NCI-H2196 treated with DMSO at 0.1 percent for 48 hours (cell line): ENCODE results near the gene SEC14L3.

Experiments used
- DNase-seq: peaks from one replicate; lab custom pipeline; 2025; ENCODE audit not compliant: unreplicated experiment; lab: John Stamatoyannopoulos, UW

Gene SEC14L3

GRCh38 chr22:30445438-30446145 is 26.2 kb downstream of the SEC14L3 start:
- no peak for DNase-seq

GRCh38 chr22:30444632-30445437 is 27.0 kb downstream of the SEC14L3 start:
- no peak for DNase-seq

GRCh38 chr22:30441088-30441487 is 30.7 kb downstream of the SEC14L3 start:
- DNase-seq, result no peak

GRCh38 chr22:30439836-30440235 is 32.0 kb downstream of the SEC14L3 start:
- no peak for DNase-seq

- DNase-seq, result no peak
These were observed 32.6 kb downstream of the SEC14L3 start for GRCh38 chr22:30439226-30439625.

- DNase-seq, result no peak
These were observed 33.3 kb downstream of the SEC14L3 start for GRCh38 chr22:30438559-30438958.

- DNase-seq, result no peak
These were observed 35.6 kb downstream of the SEC14L3 start for GRCh38 chr22:30436196-30436595.

- no peak for DNase-seq
These were observed 36.1 kb downstream of the SEC14L3 start for GRCh38 chr22:30435674-30436126.

- DNase-seq, result no peak
These were observed 37.0 kb downstream of the SEC14L3 start for GRCh38 chr22:30434843-30435242.

- no peak for DNase-seq
These were observed 38.0 kb downstream of the SEC14L3 start for GRCh38 chr22:30433773-30434172.

- no peak for DNase-seq
These were observed 38.6 kb downstream of the SEC14L3 start for GRCh38 chr22:30433227-30433626.

GRCh38 chr22:30432520-30432919 is 39.3 kb downstream of the SEC14L3 start:
- no peak for DNase-seq

GRCh38 chr22:30432096-30432495 is 39.7 kb downstream of the SEC14L3 start:
- no peak for DNase-seq

- DNase-seq, result no peak
These were observed 40.9 kb downstream of the SEC14L3 start for GRCh38 chr22:30430933-30431332.

GRCh38 chr22:30429887-30430286 is 41.9 kb downstream of the SEC14L3 start:
- no peak for DNase-seq

GRCh38 chr22:30427871-30428270 is 43.9 kb downstream of the SEC14L3 start:
- no peak for DNase-seq

- peak; percentile 23 for DNase-seq
These were observed 45.1 kb downstream of the SEC14L3 start for GRCh38 chr22:30426388-30427353.

GRCh38 chr22:30425616-30426387 is 46.0 kb downstream of the SEC14L3 start, which contains the start of gene MTFP1:
MTFP1 (plus strand) TSS chr22:30425768; CDS start chr22:30425880, 112 bp downstream.
- DNase-seq, result peak; percentile 3

- DNase-seq, result no peak
These were observed 46.5 kb downstream of the SEC14L3 start for GRCh38 chr22:30425327-30425615.

GRCh38 chr22:30424534-30425326 is 47.1 kb downstream of the SEC14L3 start:
- DNase-seq, result no peak
